Progenitor cell of endocrine pancreas (in vitro differentiated cells): ENCODE results near the gene SLC9A9. TPM values are rescaled to one million over a fixed set of nuclear protein-coding genes. Genes with fewer than 3 reads are reported as not detected.

Experiments
- DNase-seq: peaks from one replicate; pipeline ENCODE4 v3.0.0; 2021; ENCODE audit warnings: low spot score; ENCODE audit not compliant: unreplicated experiment
- H3K27ac Mint-ChIP-seq: 2 replicates; pipeline ENCODE4 v1.8.0; 2021; ENCODE audit warnings: mild to moderate bottlenecking, moderate library complexity, mixed read lengths
- H3K27me3 Mint-ChIP-seq: 2 replicates; pipeline ENCODE4 v1.8.0; 2021; ENCODE audit warnings: mixed read lengths
- H3K36me3 Mint-ChIP-seq: 2 replicates; pipeline ENCODE4 v1.8.0; 2022; ENCODE audit warnings: mixed read lengths; ENCODE audit not compliant: insufficient read depth
- H3K4me1 Mint-ChIP-seq: 2 replicates; pipeline ENCODE4 v1.8.0; 2021; ENCODE audit warnings: low read depth, mixed read lengths
- H3K4me3 Mint-ChIP-seq: 2 replicates; pipeline ENCODE4 v1.8.0; 2021; ENCODE audit warnings: low read depth, mild to moderate bottlenecking, moderate library complexity, mixed read lengths
- H3K9me3 Mint-ChIP-seq: 2 replicates; pipeline ENCODE4 v1.8.0; 2021; ENCODE audit warnings: low read depth, mixed read lengths
- long read RNA-seq: library from polyadenylated mRNA; unstranded; transcript quantifications from one replicate; pipeline ENCODE4 v2.0.0, GENCODE V29; 2020
- total RNA-seq: library from RNA; stranded (reverse); gene quantifications from 2 replicates; pipeline ENCODE4 v1.2.1, GENCODE V29; 2021
- TF ChIP-seq, protein P1 (sequence below): fragments of 200-600 bp; sonication (generic); IDR thresholded peaks from one replicate; pipeline ENCODE4 v1.5.0; 2021; ENCODE audit warnings: antibody characterized with exemption, mild to moderate bottlenecking; ENCODE audit not compliant: unreplicated experiment

The SLC9A9 gene
- 0.17 and 0.78 TPM in 2 replicates for total RNA-seq
- long read RNA-seq, partial matches to known transcripts: 0 of 3 reads
- long read RNA-seq, other reads (novel, unspliced or antisense): 3 of 3 reads

DNA sequence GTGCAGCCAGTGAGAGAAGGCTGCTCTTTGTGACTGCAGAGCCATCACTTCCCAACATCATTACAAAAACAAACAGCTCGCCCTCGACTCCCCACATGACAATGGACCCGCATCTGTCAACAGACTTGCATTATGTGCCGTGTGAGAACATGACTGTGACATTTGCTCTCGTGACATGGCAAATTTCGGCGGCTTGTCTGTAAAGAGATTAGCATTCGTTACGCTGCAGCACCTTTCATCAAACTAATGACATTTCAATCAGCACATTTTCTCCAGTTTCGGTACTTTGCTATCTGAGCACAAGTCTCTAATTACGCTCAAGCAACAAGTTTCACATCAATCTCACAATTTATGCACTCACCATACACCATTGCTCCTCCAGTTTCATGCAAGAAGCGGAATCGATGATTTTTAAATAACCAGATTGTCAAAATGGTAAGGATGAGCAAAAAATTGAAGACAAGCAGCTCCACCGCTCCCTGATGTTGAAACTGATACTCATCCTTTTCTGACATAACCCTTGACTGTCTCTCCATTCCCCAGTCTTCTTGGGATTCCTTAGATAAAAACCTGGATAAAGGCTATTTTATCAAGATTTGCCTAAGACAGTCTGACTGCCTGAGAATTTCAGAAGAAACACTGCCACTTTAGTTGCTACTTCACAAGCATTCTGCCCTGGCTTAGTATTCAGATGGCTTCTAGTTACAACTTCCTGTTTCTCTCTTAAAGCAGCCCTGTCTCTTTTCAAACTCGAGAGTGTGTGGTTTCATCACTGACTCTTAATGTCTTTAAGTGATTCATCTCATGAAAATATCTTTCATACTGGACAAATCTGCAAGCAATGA lies at the start of gene SLC9A9:
TSS of gene SLC9A9 (minus strand) at position 682 of the 845 bp plus-strand sequence. CDS start at position 536, 146 bp downstream.
- DNase-seq: no peak
- H3K9me3 Mint-ChIP-seq: no peaks in the 10 kb centered on the region
- peaks cover 9% of the 10 kb centered on the region for H3K4me1 Mint-ChIP-seq
- peaks cover 6% of the 10 kb centered on the region for H3K27me3 Mint-ChIP-seq
- H3K36me3 Mint-ChIP-seq: no peaks in the 10 kb centered on the region
- H3K27ac Mint-ChIP-seq: no peak within 1 kb of the TSS
- TF ChIP-seq, protein P1, sequence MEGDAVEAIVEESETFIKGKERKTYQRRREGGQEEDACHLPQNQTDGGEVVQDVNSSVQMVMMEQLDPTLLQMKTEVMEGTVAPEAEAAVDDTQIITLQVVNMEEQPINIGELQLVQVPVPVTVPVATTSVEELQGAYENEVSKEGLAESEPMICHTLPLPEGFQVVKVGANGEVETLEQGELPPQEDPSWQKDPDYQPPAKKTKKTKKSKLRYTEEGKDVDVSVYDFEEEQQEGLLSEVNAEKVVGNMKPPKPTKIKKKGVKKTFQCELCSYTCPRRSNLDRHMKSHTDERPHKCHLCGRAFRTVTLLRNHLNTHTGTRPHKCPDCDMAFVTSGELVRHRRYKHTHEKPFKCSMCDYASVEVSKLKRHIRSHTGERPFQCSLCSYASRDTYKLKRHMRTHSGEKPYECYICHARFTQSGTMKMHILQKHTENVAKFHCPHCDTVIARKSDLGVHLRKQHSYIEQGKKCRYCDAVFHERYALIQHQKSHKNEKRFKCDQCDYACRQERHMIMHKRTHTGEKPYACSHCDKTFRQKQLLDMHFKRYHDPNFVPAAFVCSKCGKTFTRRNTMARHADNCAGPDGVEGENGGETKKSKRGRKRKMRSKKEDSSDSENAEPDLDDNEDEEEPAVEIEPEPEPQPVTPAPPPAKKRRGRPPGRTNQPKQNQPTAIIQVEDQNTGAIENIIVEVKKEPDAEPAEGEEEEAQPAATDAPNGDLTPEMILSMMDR: no peak
- H3K4me3 Mint-ChIP-seq: peak within 1 kb of the TSS; percentile 62

DNA sequence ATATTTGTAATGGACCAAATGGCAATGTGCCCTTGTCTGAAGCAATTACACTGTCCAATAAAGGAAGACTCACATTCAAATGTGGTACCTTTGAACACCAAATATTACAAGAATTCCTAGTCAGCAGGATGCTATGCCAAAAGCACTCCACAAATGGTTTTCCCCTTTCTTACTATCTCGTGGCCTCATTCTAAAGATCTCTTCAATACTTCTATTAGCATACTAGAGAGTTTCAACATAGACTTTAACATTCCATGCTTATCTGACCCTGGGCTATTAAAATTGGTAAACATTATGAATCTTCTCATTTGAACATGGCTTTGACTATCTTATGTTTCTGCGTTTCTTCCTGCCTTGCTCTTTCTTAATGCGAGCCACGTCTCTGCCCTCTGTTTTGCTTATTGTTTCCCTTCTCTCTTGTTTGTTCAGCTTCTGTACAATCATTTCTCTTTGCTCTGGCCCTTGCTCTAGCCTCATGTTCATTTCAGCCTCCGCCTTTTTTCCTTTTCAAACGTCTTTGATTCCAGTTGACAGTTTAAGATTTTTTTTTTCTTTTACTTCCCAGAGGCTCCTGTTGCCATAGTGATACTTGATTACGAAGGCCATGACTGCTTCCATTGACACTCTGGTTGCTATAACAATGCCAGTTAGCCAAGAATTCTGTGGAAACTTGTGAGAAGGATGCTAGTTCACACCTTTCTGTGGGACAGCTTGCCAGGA lies 49.5 kb upstream of the SLC9A9 start:
- Mint-ChIP-seq H3K27ac (peak overlapping the region; percentile 5), H3K9me3 (no peaks in the 10 kb centered on the region), H3K36me3 (no peaks in the 10 kb centered on the region), H3K4me3 (no peak overlapping the region), H3K27me3 (no peaks in the 10 kb centered on the region), H3K4me1 (peaks cover 5% of the 10 kb centered on the region)
- DNase-seq: no peak
- TF ChIP-seq, protein P1: no peak

DNA sequence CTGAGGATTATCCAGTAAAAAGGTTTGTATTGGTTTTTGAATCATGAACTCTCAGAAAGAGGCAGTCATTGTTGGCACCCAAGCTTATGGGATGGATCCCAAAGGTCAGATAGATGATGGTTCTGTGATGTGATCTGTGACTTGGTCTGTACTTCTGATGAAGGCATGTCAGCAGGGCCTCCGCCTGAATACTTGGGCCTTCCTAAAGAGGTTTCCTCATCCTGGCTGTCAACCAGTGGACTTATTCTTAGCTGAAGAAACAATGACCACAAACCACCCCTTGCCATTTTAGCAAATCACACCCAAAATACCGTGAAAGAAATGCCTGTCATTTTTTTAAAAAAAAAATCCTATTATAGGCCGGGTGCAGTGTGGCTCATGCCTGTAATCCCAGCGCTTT lies 48.2 kb upstream of the SLC9A9 start:
- H3K36me3 Mint-ChIP-seq: no peaks in the 10 kb centered on the region
- peaks cover 5% of the 10 kb centered on the region for H3K4me1 Mint-ChIP-seq
- no peak for DNase-seq
- no peak overlapping the region for H3K27ac Mint-ChIP-seq
- H3K4me3 Mint-ChIP-seq: no peak overlapping the region
- H3K9me3 Mint-ChIP-seq: no peaks in the 10 kb centered on the region
- TF ChIP-seq, protein P1: no peak
- H3K27me3 Mint-ChIP-seq: peaks cover 3% of the 10 kb centered on the region

DNA sequence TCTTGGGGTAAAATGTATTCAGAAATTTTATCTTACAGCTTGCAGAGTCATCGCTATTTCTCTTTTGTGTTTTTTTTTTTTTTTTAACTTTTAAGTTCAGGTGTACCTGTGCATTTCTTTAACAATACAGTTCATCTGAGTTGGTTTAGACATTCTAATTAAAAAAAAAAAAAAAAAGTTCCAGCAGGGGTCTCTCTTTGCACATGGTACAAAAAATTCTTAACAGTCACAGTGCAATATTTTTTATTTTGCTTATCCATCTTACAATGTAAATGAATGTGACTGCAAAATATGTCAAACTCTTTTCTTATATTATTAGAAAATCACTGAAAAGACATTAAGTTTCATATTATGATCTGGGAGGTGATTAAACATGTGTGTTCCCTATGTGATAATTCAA lies 47.5 kb upstream of the SLC9A9 start:
- Mint-ChIP-seq H3K4me1 (peaks cover 5% of the 10 kb centered on the region), H3K9me3 (no peaks in the 10 kb centered on the region), H3K36me3 (no peaks in the 10 kb centered on the region), H3K27ac (no peak overlapping the region), H3K4me3 (no peak overlapping the region), H3K27me3 (peaks cover 3% of the 10 kb centered on the region)
- TF ChIP-seq, protein P1: peak; percentile 56
- DNase-seq: no peak

DNA sequence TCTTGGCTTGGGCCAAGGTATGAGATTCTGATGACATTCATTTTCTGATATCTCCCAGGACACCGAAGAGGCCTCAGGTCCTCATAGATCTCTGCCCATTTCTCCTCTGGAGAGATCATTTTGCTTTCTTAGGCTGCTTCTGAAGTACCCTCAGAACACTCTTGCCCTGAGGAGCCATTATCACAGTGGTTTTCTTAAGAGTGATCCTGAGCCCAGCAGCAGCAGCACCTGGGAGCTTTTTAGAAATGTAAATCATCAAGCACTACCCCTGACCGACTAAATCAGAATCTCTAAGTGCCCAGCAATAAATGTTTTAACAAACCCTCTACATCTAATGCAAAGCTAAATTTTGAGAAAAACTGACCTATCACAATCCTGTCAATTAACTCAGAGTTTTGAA lies 40.6 kb upstream of the SLC9A9 start:
- Mint-ChIP-seq H3K9me3 (peaks cover 3% of the 10 kb centered on the region), H3K36me3 (no peaks in the 10 kb centered on the region), H3K27ac (no peak overlapping the region), H3K4me1 (no peaks in the 10 kb centered on the region), H3K4me3 (no peak overlapping the region), H3K27me3 (peaks cover 8% of the 10 kb centered on the region)
- DNase-seq: no peak
- TF ChIP-seq, protein P1: no peak
